ACC112 (cell line): ENCODE measurements around the gene ANKS1A.

ENCODE experiments used
- H2AFZ ChIP-seq: fragments of 200-600 bp; sonication (generic); one replicate; pipeline ENCODE4 v1.6.0; 2017; ENCODE audit warnings: antibody characterized with exemption, low read length; ENCODE audit not compliant: unreplicated experiment
- H3K27ac ChIP-seq: fragments of 200-600 bp; sonication (generic); 2 replicates; pipeline ENCODE4 v1.5.1; 2014; ENCODE audit warnings: low read depth, mild to moderate bottlenecking, antibody characterized with exemption, low read length, moderate library complexity
- H3K27me3 ChIP-seq: fragments of 200-600 bp; sonication (generic); 2 replicates; pipeline ENCODE4 v1.6.1; 2014; ENCODE audit warnings: mild to moderate bottlenecking, antibody characterized with exemption, low read length, moderate library complexity, mixed read lengths; ENCODE audit not compliant: insufficient read depth
- H3K36me3 ChIP-seq: fragments of 200-600 bp; sonication (generic); 2 replicates; pipeline ENCODE4 v1.6.1; 2016; ENCODE audit warnings: mild to moderate bottlenecking, antibody characterized with exemption, low read length, moderate library complexity, mixed read lengths; ENCODE audit not compliant: insufficient read depth
- H3K4me1 ChIP-seq: fragments of 200-600 bp; sonication (generic); one replicate; pipeline ENCODE4 v1.6.1; 2016; ENCODE audit warnings: low read length, mixed read lengths; ENCODE audit not compliant: insufficient read depth, unreplicated experiment, control insufficient read depth
- H3K4me3 ChIP-seq: fragments of 200-600 bp; sonication (generic); 2 replicates; pipeline ENCODE4 v1.5.1; 2014; ENCODE audit warnings: mild to moderate bottlenecking, low read depth, low read length
- H3K79me2 ChIP-seq: fragments of 200-600 bp; sonication (generic); one replicate; pipeline ENCODE4 v1.6.0; 2016; ENCODE audit warnings: low read length; ENCODE audit not compliant: control insufficient read depth, unreplicated experiment, insufficient read depth

Gene ANKS1A

GRCh38 chr6:35072051-35072697 is 183.1 kb downstream of the ANKS1A start:
- Histone ChIP-seq H2AFZ (no peak overlapping the region), H3K27ac (no peak overlapping the region), H3K4me1 (no peaks in the 10 kb centered on the region), H3K79me2 (no peaks in the 10 kb centered on the region), H3K4me3 (no peak overlapping the region), H3K27me3 (no peaks in the 10 kb centered on the region), H3K36me3 (no peaks in the 10 kb centered on the region)

GRCh38 chr6:35072698-35073055 is 183.6 kb downstream of the ANKS1A start:
- H3K36me3 ChIP-seq: no peaks in the 10 kb centered on the region
- H3K27ac ChIP-seq: no peak overlapping the region
- no peak overlapping the region for H2AFZ ChIP-seq
- no peak overlapping the region for H3K4me3 ChIP-seq
- no peaks in the 10 kb centered on the region for H3K27me3 ChIP-seq
- no peaks in the 10 kb centered on the region for H3K79me2 ChIP-seq
- H3K4me1 ChIP-seq: no peaks in the 10 kb centered on the region

GRCh38 chr6:35073211-35073610 is 184.2 kb downstream of the ANKS1A start:
- Histone ChIP-seq H3K79me2 (no peaks in the 10 kb centered on the region), H3K27ac (no peak overlapping the region), H3K4me3 (no peak overlapping the region), H3K36me3 (no peaks in the 10 kb centered on the region), H3K4me1 (no peaks in the 10 kb centered on the region), H3K27me3 (no peaks in the 10 kb centered on the region), H2AFZ (no peak overlapping the region)

GRCh38 chr6:35073766-35074471 is 184.9 kb downstream of the ANKS1A start:
- Histone ChIP-seq H3K4me3 (no peak overlapping the region), H2AFZ (no peak overlapping the region), H3K79me2 (no peaks in the 10 kb centered on the region), H3K36me3 (no peaks in the 10 kb centered on the region), H3K4me1 (no peaks in the 10 kb centered on the region), H3K27ac (no peak overlapping the region), H3K27me3 (no peaks in the 10 kb centered on the region)

GRCh38 chr6:35076997-35077712 is 188.1 kb downstream of the ANKS1A start:
- Histone ChIP-seq H3K4me1 (no peaks in the 10 kb centered on the region), H3K36me3 (no peaks in the 10 kb centered on the region), H3K27me3 (no peaks in the 10 kb centered on the region), H3K27ac (no peak overlapping the region), H2AFZ (no peak overlapping the region), H3K4me3 (no peak overlapping the region), H3K79me2 (no peaks in the 10 kb centered on the region)

GRCh38 chr6:35077713-35078105 is 188.7 kb downstream of the ANKS1A start:
- Histone ChIP-seq H2AFZ (no peak overlapping the region), H3K27ac (no peak overlapping the region), H3K4me3 (no peak overlapping the region), H3K27me3 (no peaks in the 10 kb centered on the region), H3K79me2 (no peaks in the 10 kb centered on the region), H3K36me3 (no peaks in the 10 kb centered on the region), H3K4me1 (no peaks in the 10 kb centered on the region)

GRCh38 chr6:35078226-35078850 is 189.3 kb downstream of the ANKS1A start:
- H2AFZ ChIP-seq: no peak overlapping the region
- no peaks in the 10 kb centered on the region for H3K27me3 ChIP-seq
- H3K79me2 ChIP-seq: no peaks in the 10 kb centered on the region
- H3K36me3 ChIP-seq: no peaks in the 10 kb centered on the region
- no peak overlapping the region for H3K27ac ChIP-seq
- H3K4me3 ChIP-seq: no peak overlapping the region
- H3K4me1 ChIP-seq: no peaks in the 10 kb centered on the region

GRCh38 chr6:35078896-35079295 is 189.8 kb downstream of the ANKS1A start:
- Histone ChIP-seq H3K4me3 (no peak overlapping the region), H3K27me3 (no peaks in the 10 kb centered on the region), H3K36me3 (no peaks in the 10 kb centered on the region), H3K27ac (no peak overlapping the region), H3K4me1 (no peaks in the 10 kb centered on the region), H3K79me2 (no peaks in the 10 kb centered on the region), H2AFZ (no peak overlapping the region)

GRCh38 chr6:35079311-35080000 is 190.4 kb downstream of the ANKS1A start:
- Histone ChIP-seq H2AFZ (no peak overlapping the region), H3K4me1 (no peaks in the 10 kb centered on the region), H3K27me3 (no peaks in the 10 kb centered on the region), H3K27ac (no peak overlapping the region), H3K79me2 (no peaks in the 10 kb centered on the region), H3K4me3 (no peak overlapping the region), H3K36me3 (no peaks in the 10 kb centered on the region)

GRCh38 chr6:35080016-35080680 is 191.1 kb downstream of the ANKS1A start:
- Histone ChIP-seq H3K27me3 (no peaks in the 10 kb centered on the region), H3K36me3 (no peaks in the 10 kb centered on the region), H2AFZ (no peak overlapping the region)

More at GRCh38 chr6:35080016-35080680, 191.1 kb downstream of the ANKS1A start:
- H3K79me2 ChIP-seq: no peaks in the 10 kb centered on the region
- H3K4me1 ChIP-seq: no peaks in the 10 kb centered on the region
- no peak overlapping the region for H3K27ac ChIP-seq
- H3K4me3 ChIP-seq: no peak overlapping the region
